ENCODE results near the gene ZNF385B.
"Not testable (repeated sequence)": the region's sequence is repeated elsewhere in the genome, so short reads cannot be mapped to it uniquely, and the experiment has no call there.

DNA sequence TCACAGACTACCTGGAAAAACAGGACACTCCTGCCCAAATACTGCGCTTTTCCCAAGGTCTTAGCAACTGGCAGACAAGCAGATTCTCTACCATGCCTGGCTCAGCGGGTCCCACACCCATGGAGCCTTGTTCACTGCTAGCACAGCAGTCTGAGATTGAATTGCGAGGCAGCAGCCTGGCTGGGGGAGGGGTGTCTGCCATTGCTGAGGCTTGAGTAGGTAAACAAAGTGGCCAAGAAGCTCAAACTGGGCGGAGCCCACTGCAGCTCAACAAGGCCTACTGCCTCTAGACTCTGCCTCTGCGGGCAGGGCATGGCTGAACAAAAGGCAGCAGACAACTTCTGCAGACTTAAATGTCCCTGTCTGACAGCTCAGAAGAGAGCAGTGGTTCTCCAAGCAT is 231.6 kb downstream of the ZNF385B start:
- TF ChIP-seq CTCF, EZH2phosphoT487 (IDR thresholded peaks at IDR 0.05): not testable (repeated sequence)

Data from neural progenitor cell (in vitro differentiated cells).